ENCODE data around the gene KLHL30. TPM values are rescaled to one million over a fixed set of nuclear protein-coding genes. Genes with fewer than 3 reads are reported as not detected.

The KLHL30 gene
- total RNA-seq, 1 donor from 2014 or later: 2.4 TPM

DNA sequence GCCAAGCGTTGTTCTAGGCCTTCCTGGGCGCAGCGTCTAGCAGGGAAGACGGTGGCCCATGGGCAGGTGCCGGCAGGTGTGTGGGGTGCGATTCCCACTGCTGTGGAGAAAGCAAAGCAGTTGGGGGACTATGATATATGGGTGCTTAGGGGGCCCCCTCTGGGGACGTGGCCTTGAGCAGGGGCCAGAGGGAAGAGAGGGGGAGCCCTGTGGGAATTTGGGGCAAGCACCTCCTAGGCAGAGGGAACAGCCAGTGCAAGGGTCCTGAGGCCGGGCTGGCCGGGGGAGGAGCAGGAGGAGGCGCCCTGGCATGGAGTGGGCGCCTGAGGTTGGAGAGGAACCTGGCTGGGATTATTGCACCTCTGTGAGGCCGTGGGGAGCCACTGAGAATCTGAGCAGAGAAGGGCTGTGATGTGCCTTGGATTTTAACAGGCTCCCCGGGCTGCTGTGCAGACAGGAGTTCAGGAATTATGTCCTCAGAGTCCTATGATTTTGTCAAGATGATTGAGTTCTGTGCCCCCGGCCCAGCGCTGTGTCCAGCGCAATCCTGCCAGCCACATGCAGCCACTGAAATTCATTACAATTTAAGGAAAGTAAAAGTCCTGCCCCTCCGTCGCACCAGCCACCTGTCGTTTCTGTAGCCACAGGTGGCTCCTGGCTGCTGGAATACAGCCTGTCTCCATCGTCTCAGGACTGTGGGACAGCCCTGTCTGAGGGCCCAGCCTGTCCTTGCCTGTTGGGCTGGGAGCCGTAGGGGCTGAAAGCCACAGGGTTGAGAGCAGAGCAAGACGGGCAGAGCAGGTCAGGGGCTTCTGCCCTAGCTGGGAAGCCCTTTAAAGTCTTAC lies 9.1 kb upstream of the KLHL30 start:
- H3K27me3 ChIP-seq (ENCODE audit: control insufficient read depth, insufficient read depth, low read length): no peaks in the 10 kb centered on the region

DNA sequence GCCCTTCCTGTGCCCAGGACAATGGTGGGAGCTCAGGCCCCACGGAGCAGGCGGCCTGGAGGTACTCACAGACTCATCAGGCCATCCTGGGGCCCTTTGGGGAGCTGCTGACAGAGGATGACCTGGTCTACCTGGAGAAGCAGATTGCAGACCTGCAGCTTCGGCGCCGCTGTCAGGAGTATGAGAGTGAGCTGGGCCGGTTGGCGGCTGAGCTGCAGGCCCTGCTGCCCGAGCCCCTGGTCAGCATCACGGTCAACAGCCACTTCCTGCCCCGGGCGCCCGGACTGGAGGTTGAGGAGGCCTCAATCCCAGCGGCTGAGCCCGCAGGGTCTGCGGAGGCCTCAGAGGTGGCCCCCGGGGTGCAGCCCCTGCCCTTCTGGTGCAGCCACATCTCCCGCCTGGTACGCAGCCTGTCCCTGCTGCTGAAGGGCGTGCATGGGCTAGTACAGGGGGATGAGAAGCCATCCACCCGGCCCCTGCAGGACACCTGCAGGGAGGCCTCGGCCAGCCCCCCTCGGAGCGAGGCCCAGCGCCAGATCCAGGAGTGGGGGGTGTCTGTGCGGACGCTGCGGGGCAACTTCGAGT lies 8.3 kb upstream of the KLHL30 start:
- Histone ChIP-seq H3K4me3 (ENCODE audit: low read depth, low read length) (no peak overlapping the region), H3K27me3 (ENCODE audit: control insufficient read depth, insufficient read depth, low read length) (no peaks in the 10 kb centered on the region), H3K36me3 (ENCODE audit: control insufficient read depth, insufficient read depth, low read length) (no peaks in the 10 kb centered on the region)
- no peak for DNase-seq (ENCODE audit: low read depth)
- TF ChIP-seq, protein P1, sequence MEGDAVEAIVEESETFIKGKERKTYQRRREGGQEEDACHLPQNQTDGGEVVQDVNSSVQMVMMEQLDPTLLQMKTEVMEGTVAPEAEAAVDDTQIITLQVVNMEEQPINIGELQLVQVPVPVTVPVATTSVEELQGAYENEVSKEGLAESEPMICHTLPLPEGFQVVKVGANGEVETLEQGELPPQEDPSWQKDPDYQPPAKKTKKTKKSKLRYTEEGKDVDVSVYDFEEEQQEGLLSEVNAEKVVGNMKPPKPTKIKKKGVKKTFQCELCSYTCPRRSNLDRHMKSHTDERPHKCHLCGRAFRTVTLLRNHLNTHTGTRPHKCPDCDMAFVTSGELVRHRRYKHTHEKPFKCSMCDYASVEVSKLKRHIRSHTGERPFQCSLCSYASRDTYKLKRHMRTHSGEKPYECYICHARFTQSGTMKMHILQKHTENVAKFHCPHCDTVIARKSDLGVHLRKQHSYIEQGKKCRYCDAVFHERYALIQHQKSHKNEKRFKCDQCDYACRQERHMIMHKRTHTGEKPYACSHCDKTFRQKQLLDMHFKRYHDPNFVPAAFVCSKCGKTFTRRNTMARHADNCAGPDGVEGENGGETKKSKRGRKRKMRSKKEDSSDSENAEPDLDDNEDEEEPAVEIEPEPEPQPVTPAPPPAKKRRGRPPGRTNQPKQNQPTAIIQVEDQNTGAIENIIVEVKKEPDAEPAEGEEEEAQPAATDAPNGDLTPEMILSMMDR (IDR thresholded peaks at IDR 0.05; ENCODE audit: insufficient read depth, low read length, poor library complexity, severe bottlenecking): no peak

More for the DNA sequence above, 9.1 kb upstream of the KLHL30 start:
- TF ChIP-seq, protein P1 (IDR thresholded peaks at IDR 0.05; ENCODE audit: insufficient read depth, low read length, poor library complexity, severe bottlenecking): no peak
- no peak for DNase-seq (ENCODE audit: low read depth)
- H3K4me3 ChIP-seq (ENCODE audit: low read depth, low read length): no peak overlapping the region
- no peaks in the 10 kb centered on the region for H3K36me3 ChIP-seq (ENCODE audit: control insufficient read depth, insufficient read depth, low read length)

DNA sequence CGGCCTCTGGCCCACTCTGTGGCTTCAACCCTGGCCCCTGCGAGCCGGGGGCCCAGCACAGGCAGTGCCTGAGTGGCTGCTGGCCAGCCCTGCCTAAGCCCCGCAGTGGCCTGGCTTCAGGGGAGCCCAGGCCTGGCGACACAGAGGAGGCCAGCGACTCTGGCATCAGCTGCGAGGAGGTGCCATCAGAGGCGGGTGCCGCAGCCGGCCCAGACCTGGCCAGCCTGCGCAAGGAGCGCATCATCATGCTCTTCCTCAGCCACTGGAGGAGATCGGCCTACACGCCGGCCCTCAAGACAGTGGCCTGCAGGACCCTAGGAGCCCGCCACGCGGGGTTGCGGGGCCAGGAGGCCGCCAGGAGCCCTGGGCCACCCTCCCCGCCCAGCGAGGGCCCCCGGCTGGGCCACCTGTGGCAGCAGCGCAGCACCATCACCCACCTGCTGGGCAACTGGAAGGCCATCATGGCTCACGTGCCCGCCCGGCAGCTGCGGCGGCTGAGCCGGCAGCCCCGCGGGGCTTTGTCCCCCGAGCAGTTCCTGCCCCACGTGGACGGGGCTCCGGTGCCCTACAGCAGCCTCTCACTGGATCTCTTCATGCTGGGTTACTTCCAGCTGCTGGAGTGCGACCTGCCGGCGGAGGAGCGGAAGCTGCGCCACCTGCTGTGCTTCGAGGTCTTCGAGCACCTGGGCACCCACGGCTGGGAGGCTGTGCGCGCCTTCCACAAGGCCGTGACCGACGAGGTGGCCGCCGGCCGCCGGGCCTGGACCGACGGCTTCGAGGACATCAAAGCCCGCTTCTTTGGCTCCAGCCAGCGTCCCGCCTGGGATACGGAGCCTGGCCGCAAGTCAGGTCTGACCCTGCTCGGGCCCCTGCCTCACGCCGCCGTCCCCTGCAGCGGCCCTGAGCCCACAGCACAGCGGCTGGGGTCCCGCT lies 7.5 kb upstream of the KLHL30 start:
- TF ChIP-seq, protein P1 (IDR thresholded peaks at IDR 0.05; ENCODE audit: insufficient read depth, low read length, poor library complexity, severe bottlenecking): no peak
- Histone ChIP-seq H3K36me3 (ENCODE audit: control insufficient read depth, insufficient read depth, low read length) (no peaks in the 10 kb centered on the region), H3K27me3 (ENCODE audit: control insufficient read depth, insufficient read depth, low read length) (no peaks in the 10 kb centered on the region), H3K4me3 (ENCODE audit: low read depth, low read length) (no peak overlapping the region)
- no peak for DNase-seq (ENCODE audit: low read depth)

DNA sequence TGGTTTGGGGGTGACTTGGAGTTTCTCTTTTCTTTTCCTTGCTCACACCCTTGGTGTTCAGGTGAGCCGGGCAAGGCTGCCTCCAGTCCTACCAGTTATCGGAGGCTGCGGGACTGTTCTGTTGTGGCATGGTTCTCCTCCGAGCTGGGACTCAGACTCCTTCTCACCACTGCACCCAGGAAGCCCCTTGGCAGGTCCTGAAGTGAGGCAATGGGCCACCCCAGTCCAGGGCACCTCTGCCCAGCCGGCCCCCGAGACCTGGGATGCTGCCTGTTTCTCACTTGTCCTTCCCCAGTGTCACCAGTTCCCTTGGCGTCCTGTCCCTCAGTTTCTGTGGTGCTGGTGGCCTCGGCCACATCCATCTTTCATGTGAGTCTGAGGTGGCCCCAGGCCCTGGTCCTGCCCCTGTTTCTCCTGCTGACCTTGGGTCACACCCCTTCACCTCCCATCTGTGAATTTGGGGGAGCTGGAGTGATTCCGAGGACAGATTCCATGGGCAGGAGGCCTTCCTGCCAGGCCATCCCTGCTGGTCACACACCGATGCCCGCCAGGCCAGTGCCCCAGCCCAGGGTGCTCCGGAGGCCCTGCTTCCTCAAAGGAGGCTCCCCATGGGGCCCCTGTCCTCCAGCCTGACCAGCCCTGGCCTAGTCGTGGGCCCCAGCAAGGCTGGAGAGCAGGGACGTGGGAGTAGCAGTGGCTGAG lies 6.6 kb upstream of the KLHL30 start:
- no peak for DNase-seq (ENCODE audit: low read depth)
- TF ChIP-seq, protein P1 (IDR thresholded peaks at IDR 0.05; ENCODE audit: insufficient read depth, low read length, poor library complexity, severe bottlenecking): no peak
- Histone ChIP-seq H3K36me3 (ENCODE audit: control insufficient read depth, insufficient read depth, low read length) (no peaks in the 10 kb centered on the region), H3K4me3 (ENCODE audit: low read depth, low read length) (no peak overlapping the region), H3K27me3 (ENCODE audit: control insufficient read depth, insufficient read depth, low read length) (no peaks in the 10 kb centered on the region)

Data from kidney epithelial cell (primary cell).